ENCODE measurements around the gene ZNF549.

Gene ZNF549

DNA sequence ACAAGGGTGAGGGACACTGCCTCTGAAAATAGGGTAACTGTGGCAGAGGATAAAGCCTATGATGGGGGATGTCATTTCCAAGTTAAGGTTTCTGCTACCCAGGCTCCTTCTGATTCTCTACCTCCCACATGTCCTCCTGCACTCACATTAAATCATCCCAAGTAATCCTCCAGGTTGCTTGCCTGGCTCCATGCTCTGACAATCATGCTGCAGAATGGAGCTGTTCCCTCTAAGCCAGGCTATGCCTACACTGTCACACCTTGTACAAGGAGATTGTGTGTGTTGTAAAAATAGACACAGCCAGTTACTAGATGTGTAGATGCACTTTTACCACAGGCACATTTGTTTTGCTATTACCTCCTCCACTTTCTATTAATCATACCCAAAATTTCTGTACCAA, 43.6 kb downstream of the ZNF549 start:
- DNase-seq = no peak

DNA sequence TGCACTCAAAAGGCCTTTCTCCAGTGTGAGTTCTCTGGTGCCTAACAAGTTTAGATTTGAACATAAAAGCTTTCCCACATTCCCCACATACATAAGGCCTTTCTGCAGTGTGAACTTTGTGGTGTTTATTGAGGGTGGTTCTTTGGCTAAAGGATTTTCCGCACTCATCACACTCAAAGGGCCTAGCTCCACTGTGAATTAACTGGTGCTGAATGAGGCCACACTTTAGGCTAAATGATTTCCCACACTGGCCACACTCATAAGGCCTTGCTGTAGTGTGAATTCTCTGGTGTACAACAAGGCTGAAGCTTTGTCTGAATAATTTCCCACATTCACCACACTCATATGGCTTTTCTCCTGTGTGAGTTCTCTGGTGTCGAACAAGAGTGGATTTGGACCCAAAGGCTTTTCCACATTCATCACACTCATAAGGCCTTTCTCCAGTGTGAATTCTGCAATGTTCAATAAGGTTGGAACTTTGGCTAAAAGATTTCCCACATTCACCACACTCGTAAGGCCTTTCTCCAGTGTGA, 45.3 kb downstream of the ZNF549 start:
- DNase-seq = no peak

DNA sequence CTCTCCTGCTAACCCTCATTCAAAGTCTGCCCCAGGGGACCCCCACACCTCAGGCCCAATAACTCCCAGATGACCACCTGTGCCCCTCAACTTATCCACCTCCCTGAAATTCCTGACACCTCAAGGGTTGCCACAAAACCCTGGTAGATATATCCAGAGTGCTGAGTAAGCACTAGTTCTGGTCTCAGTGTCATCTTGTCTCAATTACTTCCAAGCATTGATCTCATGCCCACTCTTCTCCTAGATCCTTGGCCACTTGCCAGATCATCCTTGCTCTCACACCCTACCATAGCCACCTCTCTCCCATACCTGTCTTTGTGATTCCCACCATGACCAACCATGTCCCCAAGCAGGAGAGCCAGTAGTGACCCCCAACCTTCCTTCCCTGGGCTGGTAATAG, 49.5 kb downstream of the ZNF549 start:
- no peak for DNase-seq

DNA sequence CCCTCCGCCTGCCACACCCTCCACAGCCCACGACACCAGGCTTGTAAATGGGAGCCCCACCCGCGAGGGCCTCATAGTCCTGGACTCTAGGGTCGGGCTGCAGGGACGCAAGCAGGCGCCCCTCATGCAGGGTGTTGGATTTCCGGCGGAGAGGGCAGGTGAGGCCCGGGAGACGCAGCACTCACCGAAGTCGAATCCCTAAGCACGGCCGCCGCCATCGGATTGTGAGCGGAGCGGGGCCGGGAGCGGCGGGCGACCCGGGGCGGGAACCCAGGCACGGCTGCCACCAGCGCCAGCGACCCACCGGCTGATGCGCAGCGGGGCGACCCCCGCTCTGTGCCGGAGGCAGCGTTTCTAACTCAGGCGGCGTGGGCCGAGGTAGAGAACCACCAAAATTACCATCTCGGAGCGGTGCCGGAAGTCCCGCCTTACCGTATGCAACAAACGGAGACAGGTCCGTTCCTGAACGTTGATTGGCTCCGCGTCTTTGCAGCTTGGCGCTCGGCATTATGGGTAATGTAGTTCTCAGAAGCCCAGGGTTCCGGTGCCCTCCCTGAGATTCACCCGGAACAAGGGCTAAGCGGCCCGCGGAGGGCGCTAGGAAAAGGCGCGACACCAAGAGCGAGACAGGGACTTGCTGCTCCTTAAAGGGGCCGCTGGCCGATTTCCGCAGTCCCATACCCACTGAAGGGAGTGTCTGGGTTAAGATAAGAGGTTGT, 51.5 kb downstream of the ZNF549 start, which contains the start of gene ZNF416:
Gene ZNF416 (minus strand): TSS at position 425 of the 719 bp plus-strand sequence. CDS start 207 bp downstream, at position 218.
- peak; percentile 97 for DNase-seq

DNA sequence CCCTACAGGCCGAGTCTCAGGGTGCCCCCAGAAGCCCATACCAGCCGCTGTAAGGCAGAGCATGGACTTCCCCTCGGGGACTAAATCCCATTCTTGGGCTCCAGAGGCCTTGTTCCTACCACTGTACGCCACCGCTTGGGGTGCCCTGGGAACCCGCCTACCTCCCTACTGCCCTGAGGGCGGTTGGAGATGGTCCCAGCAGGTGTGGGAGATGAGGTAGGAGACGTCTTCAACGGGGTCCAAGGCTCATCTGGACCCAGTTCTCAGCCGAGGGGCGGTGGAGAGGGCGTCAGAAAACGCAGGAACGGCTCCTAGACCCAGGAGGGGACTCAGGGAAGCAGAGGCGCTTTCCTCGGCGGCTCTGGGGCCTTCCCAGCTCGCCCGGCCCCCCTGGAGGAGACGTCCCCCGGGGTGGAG, 56.0 kb downstream of the ZNF549 start:
- DNase-seq = no peak

DNA sequence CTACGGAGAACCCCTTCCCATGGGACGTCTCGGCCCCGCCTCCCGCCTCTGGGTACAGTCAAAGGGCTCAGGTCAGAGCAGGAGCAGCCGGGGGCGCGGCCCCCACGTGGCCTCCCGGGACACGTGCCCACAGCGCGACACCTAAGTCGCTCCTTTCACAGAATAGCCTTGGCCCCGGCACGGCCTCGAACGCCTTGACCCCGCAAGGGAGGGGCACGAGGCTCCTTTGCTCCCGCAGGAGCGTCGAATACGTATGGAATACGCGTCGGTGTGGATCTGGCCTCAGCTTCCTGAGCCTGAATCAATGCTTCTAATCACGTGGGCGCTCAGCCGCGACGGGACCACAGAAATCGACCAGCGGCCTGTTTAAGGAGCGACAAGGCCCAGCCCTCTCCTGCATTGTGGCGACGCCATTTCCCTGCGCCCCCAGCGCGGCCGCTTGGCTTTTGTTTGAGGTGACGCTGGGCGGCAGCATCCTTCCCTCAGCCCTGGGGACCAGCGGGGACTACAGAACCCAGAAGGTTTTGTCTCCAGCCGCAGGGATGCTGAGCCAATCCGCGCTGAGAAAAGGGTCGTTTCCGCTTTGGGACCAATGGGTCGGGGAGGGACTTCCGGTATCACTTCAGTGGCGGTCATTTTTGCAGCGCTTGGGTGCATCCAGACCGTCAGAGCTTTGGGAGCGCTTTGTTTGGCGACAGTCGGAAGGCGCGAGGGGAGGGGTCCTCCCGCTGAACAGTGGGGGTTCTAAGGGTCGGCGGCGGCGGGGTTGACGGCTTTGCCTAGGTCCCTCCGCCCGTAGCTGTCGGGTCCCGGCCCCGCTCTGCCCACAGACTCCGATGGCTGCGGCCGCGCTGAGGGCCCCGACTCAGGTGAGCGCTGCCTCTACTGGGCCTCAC, 56.6 kb downstream of the ZNF549 start, which contains the start of gene ZIK1:
Gene ZIK1 (plus strand): TSS at position 625 of the 896 bp plus-strand sequence. CDS start 212 bp downstream, at position 837.
- peak; percentile 68 for DNase-seq

DNA sequence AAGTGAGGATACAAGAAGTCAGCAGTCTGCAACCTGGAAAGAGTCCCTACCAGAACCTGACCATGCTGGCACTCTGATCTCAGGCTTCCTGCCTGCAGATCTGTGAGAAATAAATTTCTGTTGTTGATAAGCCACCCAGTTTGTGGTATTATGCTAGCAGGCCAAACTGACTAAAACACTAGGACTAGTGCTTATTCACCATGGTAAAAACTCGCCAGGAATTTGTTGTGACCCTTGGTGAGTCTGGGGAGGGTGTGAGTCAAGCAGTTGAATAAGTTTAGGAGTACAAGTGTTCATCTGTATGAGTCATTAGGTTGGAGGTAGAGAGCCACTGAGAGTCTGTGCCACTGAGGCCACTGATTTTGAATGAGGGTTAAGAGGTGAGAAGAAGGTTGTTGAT, 60.4 kb downstream of the ZNF549 start:
- DNase-seq = no peak

DNA sequence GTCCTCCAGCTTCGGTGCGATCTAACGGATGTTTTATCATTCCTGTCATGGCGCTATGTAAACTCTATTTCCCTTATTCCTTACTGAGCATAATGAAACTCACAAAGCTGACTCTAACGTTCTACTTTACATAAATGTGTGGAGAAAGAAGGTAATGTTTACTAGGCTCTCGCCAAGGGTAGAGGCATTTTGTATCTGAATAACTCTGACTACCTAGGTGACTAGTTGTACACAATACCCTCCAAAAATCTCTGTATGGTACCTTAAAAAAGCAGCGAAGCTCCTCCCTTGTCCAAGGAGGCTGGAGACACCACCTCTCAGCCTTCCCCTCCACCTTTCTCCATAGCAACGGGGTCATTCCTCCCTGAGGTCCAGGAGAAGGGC, 72.2 kb downstream of the ZNF549 start:
- DNase-seq = no peak

DNA sequence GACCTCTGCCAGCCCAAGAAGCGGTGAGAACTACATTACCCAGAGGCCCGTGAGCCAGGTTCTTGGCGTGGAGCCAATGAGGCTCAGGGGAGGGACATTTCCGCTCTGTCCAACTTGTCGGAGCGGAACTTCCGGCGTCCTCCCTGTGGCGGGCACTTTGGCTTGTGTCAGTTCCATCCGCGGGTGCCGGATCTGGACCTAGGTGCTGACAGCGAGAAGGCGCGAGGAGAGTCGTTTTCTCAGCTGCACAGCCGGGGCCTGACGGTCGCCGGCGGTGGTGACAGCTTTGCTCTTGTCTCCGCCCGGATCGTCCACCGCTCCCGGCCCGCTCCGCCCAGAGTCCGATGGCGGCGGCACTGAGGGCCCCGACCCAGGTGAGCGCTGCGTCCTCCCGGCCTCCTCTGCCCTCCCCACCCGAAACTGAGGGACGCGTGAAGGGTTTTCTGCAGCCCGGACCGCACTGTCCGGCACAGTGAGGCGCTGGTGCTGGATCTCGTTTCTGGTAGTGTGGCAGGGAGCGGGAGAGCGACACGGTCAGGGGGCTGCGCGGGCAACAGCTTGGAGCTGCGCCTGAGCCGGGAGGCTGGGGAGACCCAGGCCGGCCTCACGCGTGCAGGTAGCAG, 72.7 kb downstream of the ZNF549 start, which contains the start of gene ZNF530:
Gene ZNF530 (plus strand): TSS at position 125 of the 623 bp plus-strand sequence. CDS start 4,461 bp downstream, outside the sequence.
- DNase-seq = peak; percentile 78

DNA sequence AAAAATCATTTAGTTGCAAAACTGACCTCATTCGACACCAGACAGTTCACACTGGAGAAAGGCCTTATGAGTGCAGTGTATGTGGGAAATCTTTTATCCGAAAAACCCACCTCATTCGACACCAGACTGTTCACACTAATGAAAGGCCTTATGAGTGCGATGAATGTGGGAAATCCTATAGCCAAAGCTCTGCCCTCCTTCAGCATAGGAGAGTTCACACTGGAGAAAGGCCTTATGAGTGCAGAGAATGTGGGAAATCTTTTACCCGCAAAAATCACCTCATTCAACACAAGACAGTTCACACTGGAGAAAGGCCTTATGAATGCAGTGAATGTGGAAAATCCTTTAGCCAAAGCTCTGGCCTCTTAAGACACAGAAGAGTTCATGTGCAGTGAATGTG, 79.8 kb downstream of the ZNF549 start:
- DNase-seq = no peak
